ENCODE results near the gene ALKBH8.
A peak's percentile ranks its signal among the peaks of the same experiment; 100 is the strongest.
"Not testable (repeated sequence)": the region's sequence is repeated elsewhere in the genome, so short reads cannot be mapped to it uniquely, and the experiment has no call there.

The ALKBH8 gene

DNA sequence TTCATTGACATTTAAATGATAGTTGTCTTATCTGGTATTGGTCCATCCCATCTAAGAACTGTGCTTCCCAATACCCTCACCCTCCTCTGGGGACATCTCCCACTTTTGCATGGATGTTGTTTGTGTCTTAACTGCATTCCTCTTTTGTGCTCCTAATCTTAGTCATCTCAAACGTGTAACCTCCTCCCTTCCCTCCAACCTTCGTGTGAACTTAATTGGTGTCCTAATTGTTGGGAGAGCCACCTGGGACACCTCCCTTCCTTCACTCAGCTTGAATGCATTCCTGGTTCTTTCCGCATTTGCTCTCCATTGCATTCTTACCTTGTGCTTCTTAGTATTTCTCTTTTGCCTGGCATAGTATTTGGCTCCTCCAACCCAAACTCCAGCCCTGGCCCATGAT lies 15.6 kb upstream of the ALKBH8 start:
- Histone ChIP-seq H3K79me1 (ENCODE audit: low read length) (no peaks in the 10 kb centered on the region), H3K23ac (ENCODE audit: low read length) (no peak overlapping the region), H3K27ac (ENCODE audit: low read depth, low read length) (no peak overlapping the region), H2BK120ac (ENCODE audit: low read depth, low read length) (no peak overlapping the region), H3K4me2 (ENCODE audit: low read length) (no peak overlapping the region), H2BK5ac (ENCODE audit: low read length) (no peak overlapping the region), H3K18ac (ENCODE audit: low read length) (no peak overlapping the region), H4K8ac (ENCODE audit: low read depth, low read length) (no peak overlapping the region), H2AK5ac (ENCODE audit: low read length) (no peak overlapping the region), H3K4ac (ENCODE audit: low read depth, low read length) (no peak overlapping the region), H4K5ac (ENCODE audit: low read length) (no peak overlapping the region), H2BK15ac (replicated peaks; ENCODE audit: low read depth) (no peak overlapping the region), H3K4me1 (ENCODE audit: control insufficient read depth, low read depth, low read length) (no peaks in the 10 kb centered on the region), H3K4me3 (ENCODE audit: low read length) (no peak overlapping the region), H3K27me3 (ENCODE audit: insufficient read depth, low read length, poor library complexity) (no peaks in the 10 kb centered on the region), H3K9ac (ENCODE audit: low read length) (no peak overlapping the region), H3K36me3 (ENCODE audit: control insufficient read depth, insufficient read depth, low read length) (no peaks in the 10 kb centered on the region), H3K79me2 (ENCODE audit: control insufficient read depth, insufficient read depth, low read length) (no peaks in the 10 kb centered on the region), H3K56ac (ENCODE audit: low read length) (no peak overlapping the region)
- peak; percentile 80 for DNase-seq
- no CpG with 5 or more reads among the region's 3 CpGs for WGBS (ENCODE audit: extremely low coverage, insufficient coverage, low lambda C conversion rate)

DNA sequence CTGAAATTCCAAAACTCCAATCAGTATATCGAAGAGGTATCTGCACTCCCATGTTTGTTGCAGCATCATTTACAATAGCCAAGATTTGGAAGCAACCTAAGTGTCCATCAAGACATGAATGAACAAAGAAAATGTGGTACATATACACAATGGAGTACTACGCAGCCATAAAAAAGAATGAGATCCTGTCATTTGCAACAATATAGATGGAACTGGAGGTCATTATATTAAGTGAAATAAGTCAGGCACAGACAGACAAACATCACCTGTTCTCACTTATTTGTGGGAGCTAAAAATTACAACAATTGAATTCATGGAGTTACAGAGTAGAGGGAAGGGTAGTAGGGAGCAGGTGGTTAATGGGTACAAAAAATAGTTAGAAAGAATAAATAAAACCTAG lies 13.6 kb upstream of the ALKBH8 start:
- not testable (repeated sequence) for DNase-seq; H2BK15ac ChIP-seq (replicated peaks; ENCODE audit: low read depth); H3K18ac ChIP-seq (ENCODE audit: low read length); H3K9ac ChIP-seq (ENCODE audit: low read length); H4K8ac ChIP-seq (ENCODE audit: low read depth, low read length); H3K4me3 ChIP-seq (ENCODE audit: low read length); H3K27ac ChIP-seq (ENCODE audit: low read depth, low read length); H2AK5ac ChIP-seq (ENCODE audit: low read length); H3K79me1 ChIP-seq (ENCODE audit: low read length); H3K56ac ChIP-seq (ENCODE audit: low read length); H3K23ac ChIP-seq (ENCODE audit: low read length); H3K27me3 ChIP-seq (ENCODE audit: insufficient read depth, low read length, poor library complexity); H2BK5ac ChIP-seq (ENCODE audit: low read length); H3K4me1 ChIP-seq (ENCODE audit: control insufficient read depth, low read depth, low read length); H3K4ac ChIP-seq (ENCODE audit: low read depth, low read length); H2BK120ac ChIP-seq (ENCODE audit: low read depth, low read length); H3K4me2 ChIP-seq (ENCODE audit: low read length); H4K5ac ChIP-seq (ENCODE audit: low read length); H3K36me3 ChIP-seq (ENCODE audit: control insufficient read depth, insufficient read depth, low read length); H3K79me2 ChIP-seq (ENCODE audit: control insufficient read depth, insufficient read depth, low read length)
- no CpG with 5 or more reads among the region's 2 CpGs for WGBS (ENCODE audit: extremely low coverage, insufficient coverage, low lambda C conversion rate)

DNA sequence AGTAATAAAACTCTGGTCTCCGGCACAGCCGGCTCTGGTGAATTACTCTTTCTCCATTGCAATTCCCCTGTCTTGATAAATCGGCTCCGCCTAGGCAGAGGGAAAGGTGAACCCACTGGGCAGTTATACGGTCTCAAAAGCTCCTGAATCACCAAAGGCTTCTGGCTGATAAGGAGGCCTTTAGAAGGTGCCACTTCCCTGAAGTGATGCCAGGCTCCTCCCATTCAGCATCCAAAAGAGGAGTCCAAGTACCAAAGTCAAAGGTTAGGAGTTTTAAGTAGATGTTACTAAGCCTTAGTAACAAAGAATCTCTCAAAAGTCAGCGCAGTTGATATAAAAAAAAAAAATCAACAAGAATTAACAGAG lies 11.8 kb upstream of the ALKBH8 start:
- Histone ChIP-seq H2AK5ac (ENCODE audit: low read length) (no peak overlapping the region), H3K23ac (ENCODE audit: low read length) (no peak overlapping the region), H2BK15ac (replicated peaks; ENCODE audit: low read depth) (no peak overlapping the region), H3K56ac (ENCODE audit: low read length) (no peak overlapping the region), H3K18ac (ENCODE audit: low read length) (no peak overlapping the region), H3K79me2 (ENCODE audit: control insufficient read depth, insufficient read depth, low read length) (no peaks in the 10 kb centered on the region), H3K27me3 (ENCODE audit: insufficient read depth, low read length, poor library complexity) (no peaks in the 10 kb centered on the region), H3K27ac (ENCODE audit: low read depth, low read length) (no peak overlapping the region), H3K4ac (ENCODE audit: low read depth, low read length) (no peak overlapping the region), H4K8ac (ENCODE audit: low read depth, low read length) (no peak overlapping the region), H2BK5ac (ENCODE audit: low read length) (no peak overlapping the region), H3K4me3 (ENCODE audit: low read length) (no peak overlapping the region), H3K4me2 (ENCODE audit: low read length) (no peak overlapping the region), H3K36me3 (ENCODE audit: control insufficient read depth, insufficient read depth, low read length) (no peaks in the 10 kb centered on the region), H3K9ac (ENCODE audit: low read length) (no peak overlapping the region), H4K5ac (ENCODE audit: low read length) (no peak overlapping the region), H3K4me1 (ENCODE audit: control insufficient read depth, low read depth, low read length) (no peaks in the 10 kb centered on the region), H3K79me1 (ENCODE audit: low read length) (no peaks in the 10 kb centered on the region), H2BK120ac (ENCODE audit: low read depth, low read length) (no peak overlapping the region)
- no peak for DNase-seq
- no CpG with 5 or more reads among the region's 6 CpGs for WGBS (ENCODE audit: extremely low coverage, insufficient coverage, low lambda C conversion rate)

DNA sequence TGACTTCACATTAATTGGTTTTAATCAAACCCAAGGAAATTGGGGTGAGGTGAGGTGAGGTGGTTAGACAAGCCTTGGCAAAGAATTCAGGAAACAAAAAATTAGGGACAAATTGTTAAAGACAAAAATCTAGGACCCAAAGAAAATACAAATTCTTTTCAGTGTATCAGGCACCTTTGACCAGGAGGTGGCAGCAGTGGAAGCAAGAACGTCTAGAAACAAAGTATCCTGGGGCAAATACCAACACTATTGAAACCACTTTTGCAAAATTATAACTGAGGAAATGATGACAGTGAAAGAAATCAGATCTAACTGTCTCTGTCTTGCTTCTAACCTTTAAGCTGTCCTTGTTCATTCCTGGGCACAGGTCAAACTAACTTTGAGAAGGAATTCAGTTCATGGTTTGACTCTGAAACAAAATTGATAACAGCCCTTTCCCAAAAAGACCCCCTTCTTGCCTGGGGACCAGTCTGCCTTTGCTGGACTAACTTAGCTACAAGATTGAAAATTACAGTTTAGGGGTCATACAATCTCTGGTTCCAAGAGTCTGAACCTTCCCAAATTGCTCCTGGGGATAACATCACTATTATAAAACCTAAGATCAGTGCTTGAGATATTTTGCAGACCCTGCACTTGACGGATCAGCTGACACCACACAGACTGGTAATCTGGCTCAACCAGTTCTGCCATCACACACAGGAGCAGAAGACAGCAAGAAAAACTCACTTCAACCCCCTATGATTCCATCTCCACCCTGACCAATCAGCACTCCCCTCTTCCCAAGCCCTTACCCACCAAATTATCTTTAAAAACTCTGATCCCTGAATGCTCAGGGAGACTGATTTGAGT lies 11.2 kb upstream of the ALKBH8 start:
- H4K5ac ChIP-seq (ENCODE audit: low read length); H2AK5ac ChIP-seq (ENCODE audit: low read length); DNase-seq; H3K27me3 ChIP-seq (ENCODE audit: insufficient read depth, low read length, poor library complexity); H3K9ac ChIP-seq (ENCODE audit: low read length); H3K4me3 ChIP-seq (ENCODE audit: low read length); H2BK120ac ChIP-seq (ENCODE audit: low read depth, low read length); H3K18ac ChIP-seq (ENCODE audit: low read length); H3K79me1 ChIP-seq (ENCODE audit: low read length); H3K36me3 ChIP-seq (ENCODE audit: control insufficient read depth, insufficient read depth, low read length); H3K4ac ChIP-seq (ENCODE audit: low read depth, low read length); H2BK5ac ChIP-seq (ENCODE audit: low read length); H3K23ac ChIP-seq (ENCODE audit: low read length); H3K56ac ChIP-seq (ENCODE audit: low read length); H3K4me2 ChIP-seq (ENCODE audit: low read length); H3K79me2 ChIP-seq (ENCODE audit: control insufficient read depth, insufficient read depth, low read length); H2BK15ac ChIP-seq (replicated peaks; ENCODE audit: low read depth); H3K4me1 ChIP-seq (ENCODE audit: control insufficient read depth, low read depth, low read length); H4K8ac ChIP-seq (ENCODE audit: low read depth, low read length); H3K27ac ChIP-seq (ENCODE audit: low read depth, low read length): not testable (repeated sequence)
- no CpG with 5 or more reads among the region's 2 CpGs for WGBS (ENCODE audit: extremely low coverage, insufficient coverage, low lambda C conversion rate)

DNA sequence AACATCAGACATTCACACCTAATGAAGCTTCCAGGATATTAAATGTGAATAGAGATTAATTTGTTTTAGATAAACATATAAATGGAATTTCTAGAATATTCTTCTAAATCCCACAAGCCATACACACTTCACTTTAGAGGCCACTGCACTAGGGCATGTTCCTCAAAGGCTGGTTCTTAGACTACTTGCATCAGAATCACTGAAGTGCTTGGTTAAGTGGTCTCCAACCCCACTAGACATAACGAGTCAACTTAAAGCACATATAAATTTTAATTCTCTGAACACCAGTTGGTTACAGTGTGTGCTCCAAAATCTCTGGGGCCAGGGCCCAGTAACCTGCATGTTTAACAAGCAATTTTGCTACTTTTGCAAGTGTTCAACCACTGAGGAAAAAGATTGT lies 7.9 kb upstream of the ALKBH8 start:
- no peaks in the 10 kb centered on the region for H3K79me2 ChIP-seq (ENCODE audit: control insufficient read depth, insufficient read depth, low read length)
- H2BK15ac ChIP-seq (replicated peaks; ENCODE audit: low read depth), result no peak overlapping the region
- H3K79me1 ChIP-seq (ENCODE audit: low read length), result no peaks in the 10 kb centered on the region
- DNase-seq, result no peak
- no peak overlapping the region for H4K5ac ChIP-seq (ENCODE audit: low read length)
- H3K4me3 ChIP-seq (ENCODE audit: low read length), result no peak overlapping the region
- H2BK5ac ChIP-seq (ENCODE audit: low read length), result no peak overlapping the region
- H3K4me1 ChIP-seq (ENCODE audit: control insufficient read depth, low read depth, low read length), result no peaks in the 10 kb centered on the region
- H2AK5ac ChIP-seq (ENCODE audit: low read length), result no peak overlapping the region
- H4K8ac ChIP-seq (ENCODE audit: low read depth, low read length), result no peak overlapping the region
- no peak overlapping the region for H3K56ac ChIP-seq (ENCODE audit: low read length)
- H3K4ac ChIP-seq (ENCODE audit: low read depth, low read length), result no peak overlapping the region
- H3K23ac ChIP-seq (ENCODE audit: low read length), result no peak overlapping the region
- no CpG with 5 or more reads among the region's 1 CpG for WGBS (ENCODE audit: extremely low coverage, insufficient coverage, low lambda C conversion rate)
- no peak overlapping the region for H3K27ac ChIP-seq (ENCODE audit: low read depth, low read length)
- no peaks in the 10 kb centered on the region for H3K36me3 ChIP-seq (ENCODE audit: control insufficient read depth, insufficient read depth, low read length)
- H3K27me3 ChIP-seq (ENCODE audit: insufficient read depth, low read length, poor library complexity), result no peaks in the 10 kb centered on the region
- H3K18ac ChIP-seq (ENCODE audit: low read length), result no peak overlapping the region
- no peak overlapping the region for H3K4me2 ChIP-seq (ENCODE audit: low read length)
- no peak overlapping the region for H2BK120ac ChIP-seq (ENCODE audit: low read depth, low read length)
- H3K9ac ChIP-seq (ENCODE audit: low read length), result no peak overlapping the region

DNA sequence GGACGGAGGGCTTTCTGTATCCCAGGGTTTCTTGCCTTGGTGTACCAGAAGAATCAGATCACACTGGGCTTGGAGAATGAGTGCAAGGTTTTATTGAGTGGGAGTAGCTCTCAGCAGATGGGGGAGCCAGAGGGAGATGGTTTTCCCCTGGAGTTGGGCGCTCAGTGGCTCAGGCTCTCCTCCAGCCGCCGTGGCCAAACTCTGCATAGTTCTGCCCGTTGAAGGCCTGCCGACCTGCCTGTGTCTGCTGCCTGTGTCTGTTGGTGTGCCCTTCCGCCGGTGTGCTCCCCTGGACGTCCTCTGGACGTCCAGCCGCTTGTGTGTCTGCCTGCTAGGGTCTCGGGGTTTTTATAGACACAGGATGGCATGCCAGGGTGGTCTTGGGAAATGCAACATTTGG lies 4.5 kb upstream of the ALKBH8 start:
- Histone ChIP-seq H3K4me3 (ENCODE audit: low read length) (no peak overlapping the region), H3K23ac (ENCODE audit: low read length) (no peak overlapping the region), H4K8ac (ENCODE audit: low read depth, low read length) (no peak overlapping the region), H3K27me3 (ENCODE audit: insufficient read depth, low read length, poor library complexity) (no peaks in the 10 kb centered on the region), H2BK5ac (ENCODE audit: low read length) (no peak overlapping the region), H3K36me3 (ENCODE audit: control insufficient read depth, insufficient read depth, low read length) (no peaks in the 10 kb centered on the region), H3K56ac (ENCODE audit: low read length) (no peak overlapping the region), H4K5ac (ENCODE audit: low read length) (no peak overlapping the region), H3K79me2 (ENCODE audit: control insufficient read depth, insufficient read depth, low read length) (no peaks in the 10 kb centered on the region), H3K4me1 (ENCODE audit: control insufficient read depth, low read depth, low read length) (peaks cover 3% of the 10 kb centered on the region), H3K79me1 (ENCODE audit: low read length) (no peaks in the 10 kb centered on the region), H3K9ac (ENCODE audit: low read length) (no peak overlapping the region), H3K18ac (ENCODE audit: low read length) (no peak overlapping the region), H3K4ac (ENCODE audit: low read depth, low read length) (no peak overlapping the region), H2BK120ac (ENCODE audit: low read depth, low read length) (no peak overlapping the region), H2BK15ac (replicated peaks; ENCODE audit: low read depth) (no peak overlapping the region), H2AK5ac (ENCODE audit: low read length) (no peak overlapping the region), H3K4me2 (ENCODE audit: low read length) (no peak overlapping the region), H3K27ac (ENCODE audit: low read depth, low read length) (no peak overlapping the region)
- WGBS (ENCODE audit: extremely low coverage, insufficient coverage, low lambda C conversion rate), result no CpG with 5 or more reads among the region's 12 CpGs
- DNase-seq, result no peak
